Astrocyte of the spinal cord (primary cell): ENCODE measurements around the gene KHDRBS1.
A peak's percentile ranks its signal among the peaks of the same experiment; 100 is the strongest.
"Not testable (repeated sequence)": the region's sequence is repeated elsewhere in the genome, so short reads cannot be mapped to it uniquely, and the experiment has no call there.

ENCODE experiments used
- DNase-seq: peaks from one replicate; pipeline ENCODE4 v3.0.0; 2011; ENCODE audit warnings: low read depth, low spot score
- H3K4me3 ChIP-seq: 2 replicates; pipeline ENCODE4 v1.5.1; 2011; ENCODE audit warnings: low read depth, mild to moderate bottlenecking, low read length, moderate library complexity
- in situ Hi-C: cut with HindIII; loops from 2 replicates; pipeline ENCODE4 v1.10.0; 2017; ENCODE audit warnings: low sequenced_read_pairs
- TF ChIP-seq, protein P1 (sequence below): IDR thresholded peaks from 2 replicates; pipeline ENCODE4 v1.5.1; 2012; ENCODE audit warnings: low read depth, mild to moderate bottlenecking, low read length, inconsistent platforms

KHDRBS1 gene

GRCh38 chr1:32010246-32010645, 3.4 kb upstream of the KHDRBS1 start:
- TF ChIP-seq, protein P1, sequence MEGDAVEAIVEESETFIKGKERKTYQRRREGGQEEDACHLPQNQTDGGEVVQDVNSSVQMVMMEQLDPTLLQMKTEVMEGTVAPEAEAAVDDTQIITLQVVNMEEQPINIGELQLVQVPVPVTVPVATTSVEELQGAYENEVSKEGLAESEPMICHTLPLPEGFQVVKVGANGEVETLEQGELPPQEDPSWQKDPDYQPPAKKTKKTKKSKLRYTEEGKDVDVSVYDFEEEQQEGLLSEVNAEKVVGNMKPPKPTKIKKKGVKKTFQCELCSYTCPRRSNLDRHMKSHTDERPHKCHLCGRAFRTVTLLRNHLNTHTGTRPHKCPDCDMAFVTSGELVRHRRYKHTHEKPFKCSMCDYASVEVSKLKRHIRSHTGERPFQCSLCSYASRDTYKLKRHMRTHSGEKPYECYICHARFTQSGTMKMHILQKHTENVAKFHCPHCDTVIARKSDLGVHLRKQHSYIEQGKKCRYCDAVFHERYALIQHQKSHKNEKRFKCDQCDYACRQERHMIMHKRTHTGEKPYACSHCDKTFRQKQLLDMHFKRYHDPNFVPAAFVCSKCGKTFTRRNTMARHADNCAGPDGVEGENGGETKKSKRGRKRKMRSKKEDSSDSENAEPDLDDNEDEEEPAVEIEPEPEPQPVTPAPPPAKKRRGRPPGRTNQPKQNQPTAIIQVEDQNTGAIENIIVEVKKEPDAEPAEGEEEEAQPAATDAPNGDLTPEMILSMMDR = no peak
- DNase-seq = no peak
- H3K4me3 ChIP-seq = no peak overlapping the region
- in situ Hi-C loops = no loop called here

GRCh38 chr1:32012709-32013385, 821 bp upstream of the KHDRBS1 start:
- in situ Hi-C loops = no loop called here
- TF ChIP-seq, protein P1 = no peak
- H3K4me3 ChIP-seq = peak overlapping the region; percentile 36
- no peak for DNase-seq

GRCh38 chr1:32014199-32014947, 705 bp downstream of the KHDRBS1 start:
- TF ChIP-seq, protein P1 = no peak
- H3K4me3 ChIP-seq = peak overlapping the region; percentile 98
- in situ Hi-C loops = no loop called here
- DNase-seq = peak; percentile 35

GRCh38 chr1:32014948-32015273, 1.2 kb downstream of the KHDRBS1 start:
- TF ChIP-seq, protein P1 = no peak
- in situ Hi-C loops = no loop called here
- no peak for DNase-seq
- peak overlapping the region; percentile 98 for H3K4me3 ChIP-seq

- DNase-seq = no peak
- H3K4me3 ChIP-seq = no peak overlapping the region
Observed at GRCh38 chr1:32020339-32020738, 6.7 kb downstream of the KHDRBS1 start.

GRCh38 chr1:32021574-32022018, 7.9 kb downstream of the KHDRBS1 start:
- DNase-seq, in situ Hi-C loops, H3K4me3 ChIP-seq: not testable (repeated sequence)

More at GRCh38 chr1:32020339-32020738, 6.7 kb downstream of the KHDRBS1 start:
- in situ Hi-C loops = no loop called here
- TF ChIP-seq, protein P1 = no peak

DNA sequence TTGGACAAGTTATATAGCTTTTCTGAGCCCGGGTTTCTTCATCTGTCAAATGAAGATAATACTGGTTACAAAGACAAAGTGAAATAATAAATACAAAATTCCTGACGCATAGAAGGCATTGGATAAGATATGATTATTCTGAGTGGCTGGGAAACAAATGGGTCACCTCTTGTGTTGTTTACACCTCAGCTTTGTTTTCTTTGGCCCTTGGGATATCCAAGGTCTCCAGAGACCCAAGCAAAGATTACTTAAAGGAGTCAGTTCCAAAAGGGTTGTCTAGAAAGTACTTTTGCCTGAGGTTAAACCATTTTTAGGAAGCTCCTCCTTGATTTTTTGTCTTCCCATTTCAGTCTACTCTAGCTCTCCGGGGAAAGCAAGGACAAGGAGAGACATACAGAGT, 9.7 kb downstream of the KHDRBS1 start:
- H3K4me3 ChIP-seq = no peak overlapping the region
- no peak for DNase-seq
- in situ Hi-C loops = no loop called here
- TF ChIP-seq, protein P1 = no peak
